NT2/D1 (cell line): ENCODE data around the gene DUSP14.

Experiments
- DNase-seq: peaks from one replicate; pipeline ENCODE4 v3.0.0-alpha.2; 2011; ENCODE audit warnings: low read depth, low spot score
- H3K27me3 ChIP-seq: 2 replicates; pipeline ENCODE4 v1.6.0; 2011; ENCODE audit warnings: mild to moderate bottlenecking; ENCODE audit not compliant: insufficient read length, insufficient read depth
- H3K36me3 ChIP-seq: 2 replicates; pipeline ENCODE4 v1.6.1; 2011; ENCODE audit warnings: mild to moderate bottlenecking, low read length, mixed read lengths; ENCODE audit not compliant: insufficient read depth, insufficient read length
- H3K4me1 ChIP-seq: 2 replicates; pipeline ENCODE4 v1.5.1; 2011; ENCODE audit not compliant: insufficient read depth, insufficient read length
- H3K4me3 ChIP-seq: 2 replicates; pipeline ENCODE4 v1.5.1; 2011; ENCODE audit warnings: low read depth; ENCODE audit not compliant: insufficient read length
- H3K9ac ChIP-seq: 2 replicates; pipeline ENCODE4 v1.6.0; 2011; ENCODE audit warnings: low read depth; ENCODE audit not compliant: insufficient read length
- H3K9me3 ChIP-seq: 2 replicates; pipeline ENCODE4 v1.5.1; 2011; ENCODE audit warnings: mild to moderate bottlenecking, low read length; ENCODE audit not compliant: insufficient read depth
- SUZ12 ChIP-seq: IDR thresholded peaks from 2 replicates; pipeline ENCODE4 v1.6.1; 2011; ENCODE audit not compliant: insufficient read length, insufficient read depth; ENCODE audit errors: extremely low read depth
- YY1 ChIP-seq: IDR thresholded peaks from 2 replicates; pipeline ENCODE4 v1.6.1; 2011; ENCODE audit not compliant: insufficient read length, insufficient read depth
- ZNF274 ChIP-seq: IDR thresholded peaks from 2 replicates; pipeline ENCODE4 v1.6.1; 2011; ENCODE audit warnings: mild to moderate bottlenecking, low read depth, low read length

Gene DUSP14

DNA sequence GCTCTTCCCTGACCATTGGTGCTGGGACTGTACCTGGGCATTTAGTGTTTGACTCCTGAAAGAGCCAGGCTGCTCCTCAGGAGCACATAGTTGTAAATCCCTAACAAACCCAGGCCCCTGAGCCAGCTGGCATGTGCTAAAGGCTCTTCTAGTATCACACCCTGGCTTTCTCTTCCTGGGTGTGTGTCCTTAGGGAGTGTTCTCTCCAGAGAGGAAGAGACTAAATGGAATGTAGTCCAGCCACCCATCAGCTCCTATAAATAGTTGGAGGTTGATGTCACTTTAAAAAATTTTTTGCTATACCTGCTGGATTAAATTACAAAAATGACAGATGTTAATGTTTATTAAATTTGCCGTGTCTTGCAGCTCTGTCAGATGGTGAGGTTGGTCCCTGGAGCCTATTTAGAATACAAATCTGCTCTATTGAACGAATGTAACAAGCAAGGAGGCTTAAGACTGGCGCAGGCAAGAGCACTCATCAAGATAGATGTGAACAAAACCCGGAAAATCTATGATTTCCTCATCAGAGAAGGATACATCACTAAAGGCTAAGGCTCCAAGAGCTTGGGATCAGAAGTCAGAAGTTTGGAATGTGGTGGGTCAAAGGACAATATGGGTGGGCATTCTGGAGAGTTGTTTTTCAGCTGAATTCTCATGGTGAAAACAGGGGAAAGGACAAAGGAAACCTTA is 13.1 kb upstream of the DUSP14 start:
- Histone ChIP-seq H3K9me3 (no peaks in the 10 kb centered on the region), H3K4me3 (no peak overlapping the region), H3K27me3 (no peaks in the 10 kb centered on the region), H3K4me1 (no peaks in the 10 kb centered on the region), H3K36me3 (peaks cover 58% of the 10 kb centered on the region), H3K9ac (no peak overlapping the region)
- TF ChIP-seq ZNF274 (no peak), SUZ12 (no peak), YY1 (no peak)
- no peak for DNase-seq

DNA sequence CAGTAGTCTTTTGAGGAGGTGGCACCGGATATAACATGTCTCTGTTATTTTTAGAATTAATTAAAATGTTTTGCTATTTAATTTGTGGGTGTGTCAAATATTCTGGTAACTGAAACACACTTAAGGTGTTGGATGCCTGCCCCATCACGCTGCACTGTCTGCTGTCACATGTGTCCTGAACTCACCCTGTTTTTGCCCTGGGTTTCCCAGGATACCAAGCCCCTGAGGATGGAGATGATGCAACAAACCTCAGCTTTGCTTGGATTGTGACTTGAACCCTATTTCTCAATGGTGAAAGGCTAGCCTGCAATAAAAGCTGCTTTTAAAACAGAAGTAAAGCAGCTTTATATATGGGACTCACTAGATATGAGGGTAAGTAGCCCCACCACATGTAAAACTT is 11.5 kb upstream of the DUSP14 start:
- no peaks in the 10 kb centered on the region for H3K4me1 ChIP-seq
- no peak for DNase-seq
- no peaks in the 10 kb centered on the region for H3K27me3 ChIP-seq
- H3K9me3 ChIP-seq, result no peaks in the 10 kb centered on the region
- H3K36me3 ChIP-seq, result peaks cover 49% of the 10 kb centered on the region
- TF ChIP-seq YY1 (no peak), SUZ12 (no peak), ZNF274 (no peak)
- no peak overlapping the region for H3K9ac ChIP-seq
- H3K4me3 ChIP-seq, result no peak overlapping the region

DNA sequence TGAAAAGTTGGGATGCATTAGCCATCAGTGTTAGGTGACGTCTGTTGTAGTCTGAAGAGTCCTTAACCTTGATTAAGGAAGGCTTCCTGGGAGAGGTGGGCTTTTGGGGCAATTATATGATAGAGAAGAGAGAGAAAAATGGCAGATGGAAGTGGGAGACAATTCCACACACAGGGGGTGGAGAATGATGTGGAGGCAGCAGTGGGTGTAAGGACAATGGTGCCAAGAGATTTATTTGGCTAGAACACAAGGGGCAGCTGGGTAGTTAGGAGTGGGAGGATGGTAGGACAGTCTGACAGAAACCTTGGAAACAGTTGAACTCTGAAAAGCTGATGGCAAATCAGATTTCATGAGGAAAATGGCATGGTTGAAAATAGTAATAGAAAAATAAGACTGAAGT is 10.7 kb upstream of the DUSP14 start:
- Histone ChIP-seq H3K4me3 (no peak overlapping the region), H3K36me3 (peaks cover 44% of the 10 kb centered on the region), H3K4me1 (no peaks in the 10 kb centered on the region), H3K9ac (no peak overlapping the region), H3K27me3 (no peaks in the 10 kb centered on the region), H3K9me3 (no peaks in the 10 kb centered on the region)
- no peak for TF ChIP-seq YY1
- no peak for TF ChIP-seq ZNF274
- no peak for TF ChIP-seq SUZ12
- DNase-seq, result no peak

DNA sequence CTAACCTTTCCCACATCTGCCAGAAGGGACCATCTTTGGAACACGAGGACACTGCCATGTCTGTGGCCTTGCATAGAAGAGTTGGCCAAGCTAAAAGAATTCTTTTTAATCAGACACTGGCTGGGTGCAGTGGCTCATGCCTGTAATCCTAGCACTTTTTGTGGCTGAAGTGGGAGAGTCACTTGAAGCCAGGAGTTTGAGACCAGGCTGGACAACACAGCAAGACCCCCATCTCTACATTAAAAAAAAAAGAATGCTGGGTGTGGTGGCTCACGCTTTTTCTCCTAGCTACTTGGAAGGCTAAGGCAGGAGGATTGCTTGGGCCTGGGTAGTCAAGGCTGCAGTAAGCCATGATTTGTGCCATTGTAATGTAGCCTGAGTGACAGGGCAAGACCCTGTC is 9.3 kb upstream of the DUSP14 start:
- Histone ChIP-seq H3K4me3 (no peak overlapping the region), H3K27me3 (no peaks in the 10 kb centered on the region), H3K4me1 (no peaks in the 10 kb centered on the region), H3K9ac (no peak overlapping the region), H3K36me3 (peaks cover 35% of the 10 kb centered on the region), H3K9me3 (no peaks in the 10 kb centered on the region)
- no peak for TF ChIP-seq ZNF274
- TF ChIP-seq YY1, result no peak
- TF ChIP-seq SUZ12, result no peak
- no peak for DNase-seq

DNA sequence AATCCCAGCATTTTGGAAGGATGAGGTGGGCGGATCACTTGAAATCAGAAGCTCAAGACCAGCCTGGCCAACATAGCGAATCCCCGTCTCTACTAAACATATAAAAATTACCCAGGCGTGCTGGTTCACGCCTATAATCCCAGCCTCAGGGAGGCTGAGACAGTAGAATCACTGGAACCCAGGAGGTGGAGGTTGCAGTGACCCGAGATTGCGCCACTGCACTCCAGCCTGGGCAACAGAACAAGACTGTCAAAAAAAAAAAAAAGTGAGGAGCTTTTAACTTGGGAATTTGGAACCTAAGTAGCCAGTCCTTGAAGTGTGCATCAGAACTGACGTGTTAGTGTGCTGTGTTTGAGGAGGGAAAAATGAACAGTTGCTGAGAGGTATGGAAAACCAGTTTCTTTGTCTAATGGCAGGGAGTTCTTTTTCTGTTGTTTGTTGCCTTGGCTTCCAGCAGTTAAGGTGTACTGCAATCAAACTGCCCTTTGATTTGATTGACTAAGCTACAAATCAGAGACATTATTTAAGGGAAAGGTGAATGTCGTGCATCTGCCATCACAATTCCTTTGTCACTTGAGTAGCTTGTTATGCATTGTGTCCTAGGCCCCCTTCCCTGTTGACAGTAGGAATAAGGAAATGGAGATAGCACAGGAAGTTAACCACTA is 8.6 kb upstream of the DUSP14 start:
- Histone ChIP-seq H3K4me3 (no peak overlapping the region), H3K9me3 (no peaks in the 10 kb centered on the region), H3K27me3 (no peaks in the 10 kb centered on the region), H3K9ac (no peak overlapping the region), H3K36me3 (peaks cover 30% of the 10 kb centered on the region), H3K4me1 (no peaks in the 10 kb centered on the region)
- TF ChIP-seq SUZ12 (no peak), ZNF274 (no peak), YY1 (no peak)
- no peak for DNase-seq

DNA sequence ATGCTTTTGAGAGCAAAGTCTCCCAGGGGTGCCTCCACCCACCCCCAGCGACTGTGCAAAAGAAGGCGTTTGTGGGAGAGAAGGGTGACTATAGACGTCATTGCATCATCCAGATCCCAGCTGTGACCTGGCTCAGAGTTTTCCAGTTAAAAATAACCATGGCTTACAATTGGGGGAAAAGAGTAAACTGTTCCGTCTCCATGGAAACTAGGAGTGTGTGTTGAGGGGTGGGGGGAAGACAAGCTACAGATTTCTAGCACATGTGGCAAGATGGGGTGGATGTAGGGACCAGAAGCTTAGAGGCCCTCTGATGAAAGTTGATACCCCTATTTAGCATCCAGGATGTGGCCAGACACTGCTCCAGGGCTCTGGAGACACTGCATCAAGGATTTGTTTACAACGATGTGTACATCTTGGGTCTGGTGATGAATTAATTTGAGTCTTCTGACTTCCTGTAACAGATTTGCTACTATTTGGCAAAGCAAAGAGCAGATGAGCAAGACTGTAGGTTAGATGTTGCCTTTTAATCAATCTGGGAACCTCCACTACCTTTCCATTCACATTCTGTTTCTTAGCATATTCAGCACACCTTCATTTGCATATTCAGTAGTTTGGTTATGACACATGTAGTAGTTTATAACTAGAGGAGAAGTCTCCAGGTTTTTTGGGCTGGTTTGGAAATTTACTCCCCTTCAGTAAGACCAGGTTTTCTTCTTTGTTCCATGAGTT is 6.2 kb upstream of the DUSP14 start:
- no peak overlapping the region for H3K4me3 ChIP-seq
- no peak for DNase-seq
- H3K27me3 ChIP-seq, result no peaks in the 10 kb centered on the region
- H3K9ac ChIP-seq, result no peak overlapping the region
- TF ChIP-seq ZNF274, result no peak
- no peak for TF ChIP-seq SUZ12
- no peaks in the 10 kb centered on the region for H3K4me1 ChIP-seq
- peaks cover 19% of the 10 kb centered on the region for H3K36me3 ChIP-seq
- H3K9me3 ChIP-seq, result no peaks in the 10 kb centered on the region

DNA sequence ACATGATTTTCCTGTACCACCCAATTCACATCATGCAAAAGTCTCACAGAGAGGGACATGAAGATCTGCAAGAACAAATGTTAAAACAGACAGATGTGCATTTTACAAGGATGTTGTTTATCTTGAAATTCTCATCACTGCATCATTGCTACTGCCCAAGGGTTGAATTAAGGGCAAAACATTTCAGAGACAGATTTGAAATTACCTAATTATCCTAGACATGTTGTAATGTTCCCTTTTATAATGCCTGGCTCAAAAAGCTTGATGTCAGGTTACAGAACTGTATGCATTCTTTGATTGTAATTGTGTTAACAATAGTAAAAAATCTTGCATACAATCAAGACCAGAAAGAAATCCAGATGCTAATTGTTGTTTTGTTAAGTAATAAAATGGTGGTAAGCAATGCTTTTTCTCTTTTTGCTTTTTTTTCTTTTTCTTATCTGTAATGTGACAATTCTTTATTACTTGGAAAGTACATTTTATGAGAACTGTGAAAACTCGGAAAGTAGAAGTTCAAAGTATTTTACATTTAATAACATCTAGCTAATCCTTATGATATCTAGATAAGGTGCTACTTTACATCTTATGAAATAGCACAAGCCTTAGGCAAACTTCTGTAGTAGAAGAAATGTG is 3.6 kb upstream of the DUSP14 start:
- DNase-seq, result no peak
- H3K9ac ChIP-seq, result no peak overlapping the region
- no peaks in the 10 kb centered on the region for H3K9me3 ChIP-seq
- no peaks in the 10 kb centered on the region for H3K4me1 ChIP-seq
- H3K27me3 ChIP-seq, result no peaks in the 10 kb centered on the region
- H3K36me3 ChIP-seq, result no peaks in the 10 kb centered on the region
- H3K4me3 ChIP-seq, result no peak overlapping the region
- TF ChIP-seq SUZ12, result no peak
- TF ChIP-seq ZNF274, result no peak
- no peak for TF ChIP-seq YY1
